HUES64 (cell line): Measurements from ENCODE around the gene PPP1R12A.

Experiments used
- H3K27ac ChIP-seq: 2 replicates; pipeline ENCODE4 v1.7.0; 2013; ENCODE audit warnings: low read depth, low read length, inconsistent platforms
- H3K27me3 ChIP-seq: 2 replicates; pipeline ENCODE4 v1.6.1; 2013; ENCODE audit warnings: mild to moderate bottlenecking, low read length; ENCODE audit not compliant: insufficient read depth
- H3K36me3 ChIP-seq: 2 replicates; pipeline ENCODE4 v1.6.1; 2013; ENCODE audit warnings: mild to moderate bottlenecking, low read length; ENCODE audit not compliant: insufficient read depth
- H3K4me1 ChIP-seq: 2 replicates; pipeline ENCODE4 v1.6.1; 2013; ENCODE audit warnings: mild to moderate bottlenecking, low read length, moderate library complexity; ENCODE audit not compliant: insufficient read depth
- H3K4me3 ChIP-seq: 2 replicates; pipeline ENCODE4 v1.5.1; 2013; ENCODE audit warnings: mild to moderate bottlenecking, low read length, moderate library complexity
- H3K9ac ChIP-seq: 2 replicates; pipeline ENCODE4 v1.6.1; 2013; ENCODE audit warnings: mild to moderate bottlenecking, low read depth, low read length
- H3K9me3 ChIP-seq: 2 replicates; pipeline ENCODE4 v1.6.1; 2013; ENCODE audit warnings: low read depth, low read length; ENCODE audit not compliant: insufficient read depth
- WGBS: fragments of 150-250, 120-280 bp; methylation state at CpG from one replicate; pipeline ENCODE4 v1.1.7; 2013; ENCODE audit warnings: missing lambda C conversion rate; 5-methylcytosine and 5-hydroxymethylcytosine counted together

PPP1R12A gene

GRCh38 chr12:79841878-79842265 is 93.0 kb downstream of the PPP1R12A start:
- peaks cover 55% of the 10 kb centered on the region for H3K36me3 ChIP-seq
- H3K27ac ChIP-seq: no peak overlapping the region
- 73% methylated on average over 4 of the region's 4 CpGs for WGBS
- H3K27me3 ChIP-seq: no peaks in the 10 kb centered on the region
- peaks cover 14% of the 10 kb centered on the region for H3K4me1 ChIP-seq
- H3K9ac ChIP-seq: no peak overlapping the region
- H3K4me3 ChIP-seq: no peak overlapping the region
- peaks cover 31% of the 10 kb centered on the region for H3K9me3 ChIP-seq

GRCh38 chr12:79841248-79841877 is 93.5 kb downstream of the PPP1R12A start:
- H3K4me1 ChIP-seq: peaks cover 14% of the 10 kb centered on the region
- no peaks in the 10 kb centered on the region for H3K27me3 ChIP-seq
- peaks cover 55% of the 10 kb centered on the region for H3K36me3 ChIP-seq
- H3K4me3 ChIP-seq: no peak overlapping the region
- H3K9me3 ChIP-seq: peaks cover 31% of the 10 kb centered on the region
- WGBS: 95% methylated on average over 4 of the region's 4 CpGs
- no peak overlapping the region for H3K27ac ChIP-seq
- no peak overlapping the region for H3K9ac ChIP-seq

- H3K4me1 ChIP-seq: no peaks in the 10 kb centered on the region
- no peak overlapping the region for H3K27ac ChIP-seq
- H3K9me3 ChIP-seq: peaks cover 31% of the 10 kb centered on the region
- peaks cover 41% of the 10 kb centered on the region for H3K36me3 ChIP-seq
- WGBS: 92% methylated on average over 3 of the region's 3 CpGs
- no peak overlapping the region for H3K4me3 ChIP-seq
- H3K9ac ChIP-seq: no peak overlapping the region
- H3K27me3 ChIP-seq: no peaks in the 10 kb centered on the region
These were observed 96.5 kb downstream of the PPP1R12A start for GRCh38 chr12:79838359-79838758.

GRCh38 chr12:79837575-79837974 is 97.3 kb downstream of the PPP1R12A start:
- Histone ChIP-seq H3K36me3 (peaks cover 35% of the 10 kb centered on the region), H3K4me3 (no peak overlapping the region), H3K9ac (no peak overlapping the region), H3K27ac (no peak overlapping the region), H3K9me3 (peaks cover 31% of the 10 kb centered on the region), H3K27me3 (no peaks in the 10 kb centered on the region), H3K4me1 (no peaks in the 10 kb centered on the region)
- WGBS: 94% methylated on average over 5 of the region's 5 CpGs

GRCh38 chr12:79835377-79835843 is 99.5 kb downstream of the PPP1R12A start:
- Histone ChIP-seq H3K4me3 (no peak overlapping the region), H3K9ac (no peak overlapping the region), H3K9me3 (peaks cover 30% of the 10 kb centered on the region), H3K36me3 (peaks cover 40% of the 10 kb centered on the region), H3K27ac (no peak overlapping the region), H3K4me1 (no peaks in the 10 kb centered on the region), H3K27me3 (no peaks in the 10 kb centered on the region)
- 92% methylated on average over 2 of the region's 2 CpGs for WGBS

GRCh38 chr12:79834712-79835376 is 100.1 kb downstream of the PPP1R12A start:
- Histone ChIP-seq H3K4me3 (no peak overlapping the region), H3K9ac (no peak overlapping the region), H3K4me1 (no peaks in the 10 kb centered on the region), H3K27ac (no peak overlapping the region), H3K36me3 (peaks cover 38% of the 10 kb centered on the region), H3K9me3 (peaks cover 24% of the 10 kb centered on the region), H3K27me3 (no peaks in the 10 kb centered on the region)
- WGBS: 97% methylated on average over 3 of the region's 3 CpGs

- Histone ChIP-seq H3K27me3 (no peaks in the 10 kb centered on the region), H3K4me1 (0 out of 2 replicates have a peak, but pooled peaks cover 3% of the 10 kb centered on the region), H3K36me3 (peaks cover 28% of the 10 kb centered on the region), H3K27ac (no peak overlapping the region), H3K9me3 (no peaks in the 10 kb centered on the region), H3K9ac (no peak overlapping the region), H3K4me3 (no peak overlapping the region)
- 100% methylated on average over 1 of the region's 2 CpGs for WGBS
These were observed 104.5 kb downstream of the PPP1R12A start for GRCh38 chr12:79830440-79830839.

GRCh38 chr12:79828924-79829323 is 106.0 kb downstream of the PPP1R12A start:
- Histone ChIP-seq H3K9me3 (no peaks in the 10 kb centered on the region), H3K27ac (no peak overlapping the region), H3K4me3 (no peak overlapping the region), H3K4me1 (0 out of 2 replicates have a peak, but pooled peaks cover 3% of the 10 kb centered on the region), H3K9ac (no peak overlapping the region), H3K27me3 (no peaks in the 10 kb centered on the region), H3K36me3 (peaks cover 28% of the 10 kb centered on the region)
- 92% methylated on average over 2 of the region's 2 CpGs for WGBS

- Histone ChIP-seq H3K4me1 (0 out of 2 replicates have a peak, but pooled peaks cover 3% of the 10 kb centered on the region), H3K9me3 (no peaks in the 10 kb centered on the region), H3K9ac (no peak overlapping the region), H3K27me3 (no peaks in the 10 kb centered on the region), H3K36me3 (peaks cover 28% of the 10 kb centered on the region), H3K27ac (no peak overlapping the region), H3K4me3 (no peak overlapping the region)
- WGBS: 98% methylated on average over 2 of the region's 3 CpGs
These were observed 107.4 kb downstream of the PPP1R12A start for GRCh38 chr12:79827484-79827883.

GRCh38 chr12:79826267-79827128 is 108.4 kb downstream of the PPP1R12A start:
- H3K9ac ChIP-seq: no peak overlapping the region
- H3K27me3 ChIP-seq: no peaks in the 10 kb centered on the region
- 0 out of 2 replicates have a peak overlapping the region, but pooled peaks have one; percentile 26 for H3K27ac ChIP-seq
- no peaks in the 10 kb centered on the region for H3K9me3 ChIP-seq
- 79% methylated on average over 5 of the region's 6 CpGs for WGBS
- H3K36me3 ChIP-seq: peaks cover 18% of the 10 kb centered on the region
- H3K4me3 ChIP-seq: no peak overlapping the region
- H3K4me1 ChIP-seq: 0 out of 2 replicates have a peak, but pooled peaks cover 3% of the 10 kb centered on the region

GRCh38 chr12:79822475-79822874 is 112.4 kb downstream of the PPP1R12A start:
- no peak overlapping the region for H3K4me3 ChIP-seq
- H3K27ac ChIP-seq: no peak overlapping the region
- H3K36me3 ChIP-seq: peaks cover 39% of the 10 kb centered on the region
- no peaks in the 10 kb centered on the region for H3K9me3 ChIP-seq
- H3K27me3 ChIP-seq: no peaks in the 10 kb centered on the region
- 0 out of 2 replicates have a peak, but pooled peaks cover 3% of the 10 kb centered on the region for H3K4me1 ChIP-seq
- no peak overlapping the region for H3K9ac ChIP-seq
